WI38 (cell line): ENCODE data around the gene MN1.

Experiments used
- H3K4me3 ChIP-seq: 2 replicates; pipeline ENCODE4 v1.5.1; 2011; ENCODE audit warnings: low read depth, mild to moderate bottlenecking, control low read depth, low read length
- TF ChIP-seq, protein P1 (sequence below): IDR thresholded peaks from 2 replicates; pipeline ENCODE4 v1.5.1; 2012; ENCODE audit warnings: low read depth, mild to moderate bottlenecking, control low read depth, low read length

MN1 gene

DNA sequence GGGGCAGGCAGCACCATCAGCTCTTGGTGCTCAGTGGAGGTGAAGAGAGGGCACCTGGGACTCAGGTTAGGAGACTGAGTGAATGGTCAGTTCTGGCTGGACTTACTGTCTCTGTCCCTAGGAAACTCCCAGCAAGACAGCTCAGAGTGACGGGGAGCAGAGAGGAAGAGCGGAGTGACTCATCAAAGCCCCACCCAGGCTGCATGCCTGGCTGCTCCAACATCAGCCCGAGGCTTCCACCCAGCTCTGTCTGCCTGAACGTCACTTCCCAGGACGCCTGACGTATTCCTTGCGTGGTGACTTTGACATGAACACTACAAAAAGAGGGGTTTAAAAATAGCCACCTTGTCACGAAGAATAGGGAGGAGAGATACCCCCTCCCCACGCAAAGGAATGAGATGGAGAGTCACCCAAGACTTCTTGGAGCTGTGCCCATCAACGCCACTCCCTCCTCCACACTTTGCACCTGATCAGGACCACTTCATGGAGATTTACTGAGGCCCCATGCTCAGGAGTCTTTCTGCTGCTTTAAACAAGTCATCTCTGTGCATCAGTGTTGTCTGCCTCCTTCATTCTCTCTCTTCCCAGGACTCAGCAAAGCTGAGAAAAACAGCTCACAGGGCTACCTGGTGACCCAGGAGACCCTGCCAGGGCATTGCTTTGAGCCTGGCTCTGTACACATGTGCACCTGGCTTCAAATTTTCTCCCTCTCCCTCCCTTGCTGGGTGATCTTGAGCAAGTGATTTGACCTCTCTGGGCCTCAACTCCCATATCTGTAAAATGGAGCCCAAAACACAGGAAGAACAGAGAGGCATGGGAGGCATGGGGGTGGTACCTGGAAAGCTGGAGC is 83.1 kb downstream of the MN1 start:
- H3K4me3 ChIP-seq: no peak overlapping the region
- TF ChIP-seq, protein P1, sequence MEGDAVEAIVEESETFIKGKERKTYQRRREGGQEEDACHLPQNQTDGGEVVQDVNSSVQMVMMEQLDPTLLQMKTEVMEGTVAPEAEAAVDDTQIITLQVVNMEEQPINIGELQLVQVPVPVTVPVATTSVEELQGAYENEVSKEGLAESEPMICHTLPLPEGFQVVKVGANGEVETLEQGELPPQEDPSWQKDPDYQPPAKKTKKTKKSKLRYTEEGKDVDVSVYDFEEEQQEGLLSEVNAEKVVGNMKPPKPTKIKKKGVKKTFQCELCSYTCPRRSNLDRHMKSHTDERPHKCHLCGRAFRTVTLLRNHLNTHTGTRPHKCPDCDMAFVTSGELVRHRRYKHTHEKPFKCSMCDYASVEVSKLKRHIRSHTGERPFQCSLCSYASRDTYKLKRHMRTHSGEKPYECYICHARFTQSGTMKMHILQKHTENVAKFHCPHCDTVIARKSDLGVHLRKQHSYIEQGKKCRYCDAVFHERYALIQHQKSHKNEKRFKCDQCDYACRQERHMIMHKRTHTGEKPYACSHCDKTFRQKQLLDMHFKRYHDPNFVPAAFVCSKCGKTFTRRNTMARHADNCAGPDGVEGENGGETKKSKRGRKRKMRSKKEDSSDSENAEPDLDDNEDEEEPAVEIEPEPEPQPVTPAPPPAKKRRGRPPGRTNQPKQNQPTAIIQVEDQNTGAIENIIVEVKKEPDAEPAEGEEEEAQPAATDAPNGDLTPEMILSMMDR: no peak

DNA sequence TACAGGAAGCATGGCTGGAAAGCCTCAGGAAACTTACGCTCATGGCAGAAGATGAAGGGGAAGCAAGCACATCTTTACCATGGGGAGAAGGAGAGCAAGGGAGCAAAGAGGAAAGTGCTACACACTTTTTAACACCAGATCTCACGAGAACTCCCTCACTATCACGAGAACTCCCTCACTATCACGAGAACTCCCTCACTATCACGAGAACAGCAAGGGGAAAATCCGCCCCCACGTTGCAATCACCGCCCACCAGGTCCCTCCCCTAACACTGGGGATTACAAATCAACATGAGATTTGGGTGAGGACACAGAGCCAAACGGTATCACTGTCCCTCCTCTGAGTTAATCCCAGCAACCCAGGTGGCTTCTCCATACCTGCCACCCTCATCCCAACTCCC is 84.5 kb downstream of the MN1 start:
- TF ChIP-seq, protein P1: no peak

GRCh38 chr22:27716074-27716473 is 85.5 kb downstream of the MN1 start:
- TF ChIP-seq, protein P1: no peak
- no peak overlapping the region for H3K4me3 ChIP-seq

More for the DNA sequence above, 84.5 kb downstream of the MN1 start:
- no peak overlapping the region for H3K4me3 ChIP-seq

- no peak overlapping the region for H3K4me3 ChIP-seq
- TF ChIP-seq, protein P1: no peak
Measured at GRCh38 chr22:27715106-27715505, 86.5 kb downstream of the MN1 start.

DNA sequence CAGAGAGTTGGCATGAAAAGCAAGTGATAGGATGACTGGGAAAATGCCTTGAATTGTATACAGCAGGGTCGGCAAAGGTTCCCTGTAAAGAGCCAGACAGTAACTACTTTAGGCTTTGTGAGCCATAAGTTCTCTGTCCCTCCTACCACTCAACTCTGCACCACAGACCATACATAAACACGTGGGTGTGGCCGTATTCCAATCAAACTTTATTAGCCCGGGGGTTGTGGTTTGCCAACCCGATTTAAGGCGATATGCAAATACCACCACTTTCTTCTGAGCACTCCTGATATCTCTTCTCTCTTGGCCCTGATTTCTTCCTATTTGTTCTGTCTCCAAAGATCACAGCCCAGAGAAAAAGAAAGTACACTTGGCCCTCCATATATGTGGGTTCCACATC is 87.5 kb downstream of the MN1 start:
- H3K4me3 ChIP-seq: no peak overlapping the region
- TF ChIP-seq, protein P1: no peak

- TF ChIP-seq, protein P1: no peak
- H3K4me3 ChIP-seq: no peak overlapping the region
Measured at GRCh38 chr22:27713461-27713860, 88.1 kb downstream of the MN1 start.

DNA sequence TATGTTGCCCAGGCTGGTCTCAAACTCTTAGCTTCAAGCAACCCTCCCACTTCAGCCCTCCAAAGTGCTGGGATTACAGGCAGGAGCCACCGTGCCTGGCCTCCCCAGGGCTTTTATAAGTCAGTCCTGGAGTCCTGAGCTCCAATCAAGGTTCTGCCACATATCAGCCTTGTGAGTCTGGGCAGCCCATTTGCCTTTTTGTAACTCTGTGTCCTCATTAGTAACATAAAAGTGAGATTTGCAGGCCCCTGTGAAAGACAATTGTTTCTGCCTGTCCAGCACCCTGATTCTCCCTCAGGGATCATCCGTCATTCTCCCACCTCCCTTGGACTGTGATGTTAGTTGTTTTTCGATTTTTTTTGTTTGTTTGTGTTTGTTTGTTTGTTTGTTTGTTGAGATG is 89.8 kb downstream of the MN1 start:
- H3K4me3 ChIP-seq: no peak overlapping the region
- TF ChIP-seq, protein P1: no peak
